ENCODE measurements around the gene LCLAT1. TPM values are rescaled to one million over a fixed set of nuclear protein-coding genes. Genes with fewer than 3 reads are reported as not detected.
A peak's percentile ranks its signal among the peaks of the same experiment; 100 is the strongest.

LCLAT1 gene
- total RNA-seq, 1 donor from 2014 or later, result 21.6 TPM

- no peak for DNase-seq (ENCODE audit: low spot score)
- no peak overlapping the region for H3K9ac ChIP-seq
- H3K4me2 ChIP-seq, result peak overlapping the region; percentile 58
- no peaks in the 10 kb centered on the region for H3K79me2 ChIP-seq (ENCODE audit: low read depth)
- peaks cover 34% of the 10 kb centered on the region for H3K4me1 ChIP-seq
- H3K36me3 ChIP-seq, result no peaks in the 10 kb centered on the region
- H2AFZ ChIP-seq (replicated peaks), result peak overlapping the region; percentile 3
- peaks cover 5% of the 10 kb centered on the region for H3K9me3 Mint-ChIP-seq
- H3K27ac Mint-ChIP-seq, result no peak overlapping the region
- no peaks in the 10 kb centered on the region for H4K20me1 ChIP-seq (ENCODE audit: low read depth)
- H3K27ac ChIP-seq, result no peak overlapping the region
- H3K27me3 Mint-ChIP-seq (ENCODE audit: insufficient read depth, low read depth), result peaks cover 7% of the 10 kb centered on the region
- H3K36me3 Mint-ChIP-seq, result no peaks in the 10 kb centered on the region
- peaks cover 14% of the 10 kb centered on the region for H3F3A ChIP-seq (ENCODE audit: low read depth)
- H3K27me3 ChIP-seq, result no peaks in the 10 kb centered on the region
- peaks cover 44% of the 10 kb centered on the region for H3K4me1 Mint-ChIP-seq
- no peak for TF ChIP-seq CTCF (IDR thresholded peaks at IDR 0.05)
- TF ChIP-seq EZH2 (IDR thresholded peaks at IDR 0.05), result no peak
- no peak for TF ChIP-seq EZH2phosphoT487 (IDR thresholded peaks at IDR 0.05)
- H3K4me3 Mint-ChIP-seq, result no peak overlapping the region
- no peaks in the 10 kb centered on the region for H3K9me3 ChIP-seq (ENCODE audit: low read depth)
- H3K4me3 ChIP-seq, result no peak overlapping the region
Measured at GRCh38 chr2:30405260-30405605, 41.8 kb upstream of the LCLAT1 start.

- TF ChIP-seq EZH2 (IDR thresholded peaks at IDR 0.05), result no peak
- TF ChIP-seq EZH2phosphoT487 (IDR thresholded peaks at IDR 0.05), result no peak
- TF ChIP-seq CTCF (IDR thresholded peaks at IDR 0.05), result no peak
- Mint-ChIP-seq H3K36me3 (no peaks in the 10 kb centered on the region), H3K27ac (no peak overlapping the region), H3K27me3 (ENCODE audit: insufficient read depth, low read depth) (peaks cover 6% of the 10 kb centered on the region), H3K4me1 (peaks cover 57% of the 10 kb centered on the region), H3K9me3 (peaks cover 5% of the 10 kb centered on the region), H3K4me3 (peak overlapping the region; percentile 18)
- Histone ChIP-seq H3K27me3 (no peaks in the 10 kb centered on the region), H3K9ac (no peak overlapping the region), H3K4me1 (peaks cover 34% of the 10 kb centered on the region), H2AFZ (replicated peaks) (no peak overlapping the region), H3K4me3 (no peak overlapping the region), H3F3A (ENCODE audit: low read depth) (peaks cover 14% of the 10 kb centered on the region), H3K9me3 (ENCODE audit: low read depth) (no peaks in the 10 kb centered on the region), H3K36me3 (no peaks in the 10 kb centered on the region), H3K27ac (no peak overlapping the region), H3K4me2 (no peak overlapping the region), H4K20me1 (ENCODE audit: low read depth) (no peaks in the 10 kb centered on the region), H3K79me2 (ENCODE audit: low read depth) (no peaks in the 10 kb centered on the region)
- DNase-seq (ENCODE audit: low spot score), result no peak
Measured at GRCh38 chr2:30406853-30407252, 40.2 kb upstream of the LCLAT1 start.

- Mint-ChIP-seq H3K4me1 (peaks cover 72% of the 10 kb centered on the region), H3K36me3 (no peaks in the 10 kb centered on the region), H3K9me3 (peaks cover 5% of the 10 kb centered on the region), H3K4me3 (no peak overlapping the region), H3K27ac (peak overlapping the region; percentile 29), H3K27me3 (ENCODE audit: insufficient read depth, low read depth) (peaks cover 8% of the 10 kb centered on the region)
- no peak for DNase-seq (ENCODE audit: low spot score)
- H3K4me1 ChIP-seq, result peaks cover 30% of the 10 kb centered on the region
- no peaks in the 10 kb centered on the region for H4K20me1 ChIP-seq (ENCODE audit: low read depth)
- no peaks in the 10 kb centered on the region for H3K9me3 ChIP-seq (ENCODE audit: low read depth)
- H3K27me3 ChIP-seq, result no peaks in the 10 kb centered on the region
- H3K27ac ChIP-seq, result no peak overlapping the region
- H3K4me2 ChIP-seq, result no peak overlapping the region
- H3F3A ChIP-seq (ENCODE audit: low read depth), result peaks cover 11% of the 10 kb centered on the region
- H3K9ac ChIP-seq, result no peak overlapping the region
- no peaks in the 10 kb centered on the region for H3K79me2 ChIP-seq (ENCODE audit: low read depth)
- no peak overlapping the region for H2AFZ ChIP-seq (replicated peaks)
- H3K4me3 ChIP-seq, result no peak overlapping the region
- H3K36me3 ChIP-seq, result no peaks in the 10 kb centered on the region
- TF ChIP-seq EZH2 (IDR thresholded peaks at IDR 0.05) (no peak), CTCF (IDR thresholded peaks at IDR 0.05) (no peak), EZH2phosphoT487 (IDR thresholded peaks at IDR 0.05) (no peak)
Measured at GRCh38 chr2:30408961-30409387, 38.1 kb upstream of the LCLAT1 start.
